H9 (cell line): ENCODE results near the gene UNC45A. TPM values are rescaled to one million over a fixed set of nuclear protein-coding genes. Genes with fewer than 3 reads are reported as not detected.

ENCODE experiments used
- DNase-seq: peaks from one replicate; pipeline ENCODE4 v3.0.0-alpha.2; 2017
- H2AFZ ChIP-seq: one replicate; pipeline ENCODE4 v1.6.1; 2013; ENCODE audit warnings: mild to moderate bottlenecking, low read length, control low read depth, moderate library complexity
- H2AK5ac ChIP-seq: 2 replicates; pipeline ENCODE4 v1.6.1; 2013; ENCODE audit warnings: low read length, control low read depth, mixed read lengths; ENCODE audit not compliant: insufficient read length
- H2BK120ac ChIP-seq: one replicate; pipeline ENCODE4 v1.6.1; 2013; ENCODE audit warnings: low read depth, mild to moderate bottlenecking, low read length, control low read depth, inconsistent platforms; ENCODE audit not compliant: poor library complexity, severe bottlenecking
- H2BK12ac ChIP-seq: 2 replicates; pipeline ENCODE4 v1.6.1; 2013; ENCODE audit warnings: low read length, control low read depth, mixed read lengths, low read depth; ENCODE audit not compliant: insufficient read length
- H2BK15ac ChIP-seq: 2 replicates; pipeline ENCODE4 v1.6.1; 2013; ENCODE audit warnings: low read depth, low read length, control low read depth
- H2BK20ac ChIP-seq: one replicate; pipeline ENCODE4 v1.6.1; 2013; ENCODE audit warnings: low read depth, mild to moderate bottlenecking, low read length, control low read depth, inconsistent platforms; ENCODE audit not compliant: poor library complexity, severe bottlenecking
- H2BK5ac ChIP-seq: 2 replicates; pipeline ENCODE4 v1.6.1; 2013; ENCODE audit warnings: low read length, control low read depth, mixed read lengths; ENCODE audit not compliant: insufficient read length
- H3K14ac ChIP-seq: 2 replicates; pipeline ENCODE4 v1.6.1; 2013; ENCODE audit warnings: low read length, control low read depth; ENCODE audit not compliant: insufficient read depth
- H3K18ac ChIP-seq: 2 replicates; pipeline ENCODE4 v1.6.1; 2013; ENCODE audit warnings: low read depth, mild to moderate bottlenecking, mixed read lengths, low read length, control low read depth; ENCODE audit not compliant: insufficient read length
- H3K23ac ChIP-seq: 2 replicates; pipeline ENCODE4 v1.6.1; 2013; ENCODE audit warnings: low read length, control low read depth, mixed read lengths, low read depth; ENCODE audit not compliant: insufficient read length
- H3K23me2 ChIP-seq: 2 replicates; pipeline ENCODE4 v1.6.1; 2013; ENCODE audit warnings: low read depth, mild to moderate bottlenecking, mixed read lengths, low read length, control low read depth; ENCODE audit not compliant: insufficient read length, poor library complexity, severe bottlenecking
- H3K27ac ChIP-seq: 2 replicates; pipeline ENCODE4 v1.5.1; 2013; ENCODE audit warnings: low read length, control low read depth, mixed read lengths, low read depth; ENCODE audit not compliant: insufficient read length
- H3K27me3 ChIP-seq: 2 replicates; pipeline ENCODE4 v1.6.1; 2013; ENCODE audit warnings: low read length, control low read depth, inconsistent platforms; ENCODE audit not compliant: insufficient read depth
- H3K4ac ChIP-seq: 2 replicates; pipeline ENCODE4 v1.6.1; 2013; ENCODE audit warnings: low read depth, mild to moderate bottlenecking, control low read depth, inconsistent platforms, low read length, moderate library complexity
- H3K4me1 ChIP-seq: 2 replicates; pipeline ENCODE4 v1.6.1; 2013; ENCODE audit warnings: low read length, control low read depth, inconsistent platforms; ENCODE audit not compliant: insufficient read depth
- H3K4me2 ChIP-seq: 2 replicates; pipeline ENCODE4 v1.6.1; 2013; ENCODE audit warnings: low read length, control low read depth, mixed read lengths; ENCODE audit not compliant: insufficient read length, insufficient read depth
- H3K56ac ChIP-seq: 2 replicates; pipeline ENCODE4 v1.6.1; 2013; ENCODE audit warnings: low read depth, mild to moderate bottlenecking, mixed read lengths, low read length, control low read depth; ENCODE audit not compliant: insufficient read length
- H3K79me1 ChIP-seq: 2 replicates; pipeline ENCODE4 v1.6.1; 2013; ENCODE audit warnings: low read depth, mild to moderate bottlenecking, moderate library complexity, low read length, control low read depth, inconsistent platforms; ENCODE audit not compliant: insufficient read depth, poor library complexity, severe bottlenecking
- H3K79me2 ChIP-seq: 2 replicates; pipeline ENCODE4 v1.6.1; 2013; ENCODE audit warnings: low read length, control low read depth, inconsistent platforms; ENCODE audit not compliant: insufficient read depth
- H3K9ac ChIP-seq: 2 replicates; pipeline ENCODE4 v1.6.1; 2013; ENCODE audit warnings: low read length, control low read depth, mixed read lengths; ENCODE audit not compliant: insufficient read length; ENCODE audit errors: extremely low read depth
- H3K9me3 ChIP-seq: one replicate; pipeline ENCODE4 v1.6.1; 2013; ENCODE audit warnings: low read depth, low read length, inconsistent platforms; ENCODE audit not compliant: control insufficient read depth
- H3T11ph ChIP-seq: one replicate; pipeline ENCODE4 v1.6.1; 2013; ENCODE audit warnings: mild to moderate bottlenecking, low read length, control low read depth, inconsistent platforms
- H4K20me1 ChIP-seq: one replicate; pipeline ENCODE4 v1.6.1; 2013; ENCODE audit not compliant: control insufficient read depth, insufficient read length, insufficient read depth
- H4K5ac ChIP-seq: 2 replicates; pipeline ENCODE4 v1.6.1; 2013; ENCODE audit warnings: low read depth, mild to moderate bottlenecking, mixed read lengths, low read length, control low read depth; ENCODE audit not compliant: insufficient read length
- H4K8ac ChIP-seq: replicated peaks from 2 replicates; pipeline ENCODE4 v1.6.1; 2013; ENCODE audit warnings: low read length, control low read depth, mixed read lengths, low read depth; ENCODE audit not compliant: insufficient read length
- H4K91ac ChIP-seq: 2 replicates; pipeline ENCODE4 v1.6.1; 2013; ENCODE audit warnings: low read depth, mild to moderate bottlenecking, moderate library complexity, mixed read lengths, low read length, control low read depth; ENCODE audit not compliant: insufficient read length
- H3K27ac Mint-ChIP-seq, 3 experiments: 2 replicates in 2 of 3; 3 replicates in 1 of 3; pipeline ENCODE4 v1.8.0; 2020 to 2021; ENCODE audit warnings: mixed read lengths in 3 of 3, mild to moderate bottlenecking in 1 of 3, moderate library complexity in 1 of 3
- H3K27me3 Mint-ChIP-seq: 2 replicates; pipeline ENCODE4 v1.8.0; 2021; ENCODE audit warnings: low read depth, mild to moderate bottlenecking, moderate library complexity, mixed read lengths
- H3K36me3 Mint-ChIP-seq, 3 experiments: 2 replicates in 2 of 3; 3 replicates in 1 of 3; pipeline ENCODE4 v1.8.0; 2020 to 2021; ENCODE audit warnings: low read depth in 3 of 3, mixed read lengths in 3 of 3; ENCODE audit not compliant: insufficient read depth in 1 of 3
- H3K4me1 Mint-ChIP-seq, 2 experiments: 2 replicates each; pipeline ENCODE4 v1.8.0; 2020; ENCODE audit warnings: mixed read lengths in 2 of 2
- H3K4me3 Mint-ChIP-seq, 2 experiments: 2 replicates in 1 of 2; 3 replicates in 1 of 2; pipeline ENCODE4 v1.8.0; 2020 to 2021; ENCODE audit warnings: mild to moderate bottlenecking in 2 of 2, mixed read lengths in 2 of 2, moderate library complexity in 1 of 2
- H3K9me3 Mint-ChIP-seq, 2 experiments: 2 replicates in 1 of 2; 3 replicates in 1 of 2; pipeline ENCODE4 v1.8.0; 2020; ENCODE audit warnings: mild to moderate bottlenecking in 2 of 2, mixed read lengths in 2 of 2, moderate library complexity in 1 of 2
- CTCF ChIP-seq: fragments of 200-600 bp; sonication (generic); conservative IDR thresholded peaks from 3 replicates; pipeline ENCODE4 v1.8.0; 2021; ENCODE audit warnings: antibody characterized with exemption, mild to moderate bottlenecking
- WGBS: extraction: QIAGEN DNeasy Blood & Tissue Kit; methylation state at CpG from one replicate; pipeline ENCODE4 v1.1.7; 2013; ENCODE audit warnings: missing lambda C conversion rate, low lambda C conversion rate, mixed read lengths; ENCODE audit not compliant: insufficient read length; ENCODE audit errors: extremely low coverage; 5-methylcytosine and 5-hydroxymethylcytosine counted together
- total RNA-seq: library from RNA; stranded (reverse); gene quantifications from 2 replicates; pipeline ENCODE4 v1.2.1, GENCODE V29; 2021

Gene UNC45A
- total RNA-seq, 1 experiment from 2014 or later: 84.6 TPM

- Histone ChIP-seq H3K9ac (no peak overlapping the region), H3K27ac (no peak overlapping the region), H2BK12ac (no peak overlapping the region), H4K20me1 (no peaks in the 10 kb centered on the region), H3K23ac (no peak overlapping the region), H3K79me2 (no peaks in the 10 kb centered on the region), H3K56ac (no peak overlapping the region), H4K91ac (no peak overlapping the region), H2AK5ac (no peak overlapping the region), H3K4ac (no peak overlapping the region), H2AFZ (no peak overlapping the region), H3K4me1 (no peaks in the 10 kb centered on the region), H3K23me2 (peaks cover 3% of the 10 kb centered on the region), H3K9me3 (no peaks in the 10 kb centered on the region), H4K8ac (no peak overlapping the region), H3K14ac (no peak overlapping the region), H2BK120ac (no peak overlapping the region), H3T11ph (no peak overlapping the region), H3K79me1 (no peaks in the 10 kb centered on the region), H2BK15ac (no peak overlapping the region), H4K5ac (no peak overlapping the region), H3K4me2 (no peak overlapping the region), H3K18ac (no peak overlapping the region), H3K27me3 (no peaks in the 10 kb centered on the region), H2BK5ac (no peak overlapping the region), H2BK20ac (no peak overlapping the region)
- H3K4me3 Mint-ChIP-seq: no peak overlapping the region
- H3K27me3 Mint-ChIP-seq: no peaks in the 10 kb centered on the region
- no peaks in the 10 kb centered on the region for H3K9me3 Mint-ChIP-seq
- H3K36me3 Mint-ChIP-seq: peaks cover 39 to 88% (median 71%) of the 10 kb centered on the region in 3 experiments; a peak in 6 of 7 replicates
- H3K4me1 Mint-ChIP-seq: no peaks in the 10 kb centered on the region
- no peak overlapping the region for H3K27ac Mint-ChIP-seq
- DNase-seq: no peak
- WGBS: no CpG with 5 or more reads among the region's 8 CpGs
- TF ChIP-seq CTCF: no peak
Measured at GRCh38 chr15:90946941-90947576, 12.0 kb downstream of the UNC45A start.
